ENCODE results near the gene PRSS1.
"Not testable (repeated sequence)": the region's sequence is repeated elsewhere in the genome, so short reads cannot be mapped to it uniquely, and the experiment has no call there.

The PRSS1 gene

DNA sequence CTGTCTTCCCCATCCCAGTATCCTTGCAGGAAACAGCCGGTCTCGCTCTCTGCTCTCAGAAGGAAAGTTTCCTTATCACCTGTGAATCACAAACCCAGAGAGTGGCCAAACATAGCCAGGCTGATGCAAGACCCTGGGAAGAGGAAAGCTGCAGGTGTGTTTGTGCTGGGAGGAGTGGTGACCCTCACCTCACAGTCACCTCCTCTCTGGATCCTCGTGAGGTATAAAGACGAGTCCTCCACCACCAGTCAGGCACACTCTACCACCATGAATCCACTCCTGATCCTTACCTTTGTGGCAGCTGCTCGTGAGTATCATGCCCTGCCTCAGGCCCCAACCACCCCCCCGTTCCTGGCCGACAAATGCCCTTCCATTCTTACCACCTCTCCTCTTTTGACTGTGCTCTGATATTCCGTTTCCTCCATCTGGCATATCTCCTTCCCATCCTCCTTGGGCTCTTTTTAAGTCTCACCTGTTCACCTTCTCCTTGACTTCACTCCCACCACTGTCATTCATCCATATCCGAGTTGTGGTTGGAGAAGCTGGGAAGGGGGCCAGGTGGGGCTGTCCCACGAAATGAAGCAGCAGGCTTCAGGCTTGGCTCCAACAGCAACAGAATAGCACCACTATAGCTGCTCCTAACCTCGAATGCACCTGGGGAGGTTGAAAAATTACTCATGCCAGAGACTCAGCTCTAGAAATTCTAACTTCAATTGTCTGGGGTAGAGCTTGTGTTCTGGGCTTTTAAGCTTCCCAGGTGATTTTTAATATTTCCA, at the start of gene PRSS1:
PRSS1 (plus strand) TSS at position 255 of the 776 bp plus-strand sequence; CDS start at position 268, 13 bp downstream.
- no peak within 1 kb of the TSS for H3K4me3 ChIP-seq
- in situ Hi-C loops (cut with MboI; ENCODE audit: low sequenced_read_pairs) = no loop called here
- no peak for DNase-seq (ENCODE audit: low spot score in 2 of 2)
- no peaks in the 10 kb centered on the region for H3K4me1 ChIP-seq
- H3K9me3 ChIP-seq = no peaks in the 10 kb centered on the region
- H3K27me3 ChIP-seq (ENCODE audit: low read depth) = no peaks in the 10 kb centered on the region
- H3K36me3 ChIP-seq (replicated peaks) = no peaks in the 10 kb centered on the region

DNA sequence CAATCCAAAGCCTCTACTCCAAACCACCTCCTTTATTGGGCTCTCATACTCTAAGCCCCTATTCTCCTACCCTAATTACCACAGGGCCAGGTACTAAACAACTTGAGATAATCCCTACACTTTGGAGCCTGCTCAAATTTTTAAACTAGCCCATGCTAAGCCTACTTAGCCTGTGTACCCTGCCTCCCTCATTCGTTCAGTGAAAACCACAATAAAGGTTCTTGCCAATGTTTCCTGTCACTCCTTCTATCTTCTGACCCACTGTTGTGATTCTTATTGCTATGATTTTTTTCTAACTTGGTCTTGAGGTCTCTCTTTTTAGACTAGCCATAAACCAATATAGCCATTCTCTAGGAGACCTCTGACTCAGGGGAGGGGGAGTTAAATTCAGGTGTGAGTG, 48.3 kb upstream of the PRSS1 start:
- peaks cover 52% of the 10 kb centered on the region for H3K4me1 ChIP-seq
- H3K9me3 ChIP-seq; H3K4me3 ChIP-seq; H3K36me3 ChIP-seq (replicated peaks); H3K27me3 ChIP-seq (ENCODE audit: low read depth); in situ Hi-C loops (cut with MboI; ENCODE audit: low sequenced_read_pairs): not testable (repeated sequence)
- DNase-seq (ENCODE audit: low spot score in 2 of 2) = peak in 1 of 2 experiments; percentile 38

DNA sequence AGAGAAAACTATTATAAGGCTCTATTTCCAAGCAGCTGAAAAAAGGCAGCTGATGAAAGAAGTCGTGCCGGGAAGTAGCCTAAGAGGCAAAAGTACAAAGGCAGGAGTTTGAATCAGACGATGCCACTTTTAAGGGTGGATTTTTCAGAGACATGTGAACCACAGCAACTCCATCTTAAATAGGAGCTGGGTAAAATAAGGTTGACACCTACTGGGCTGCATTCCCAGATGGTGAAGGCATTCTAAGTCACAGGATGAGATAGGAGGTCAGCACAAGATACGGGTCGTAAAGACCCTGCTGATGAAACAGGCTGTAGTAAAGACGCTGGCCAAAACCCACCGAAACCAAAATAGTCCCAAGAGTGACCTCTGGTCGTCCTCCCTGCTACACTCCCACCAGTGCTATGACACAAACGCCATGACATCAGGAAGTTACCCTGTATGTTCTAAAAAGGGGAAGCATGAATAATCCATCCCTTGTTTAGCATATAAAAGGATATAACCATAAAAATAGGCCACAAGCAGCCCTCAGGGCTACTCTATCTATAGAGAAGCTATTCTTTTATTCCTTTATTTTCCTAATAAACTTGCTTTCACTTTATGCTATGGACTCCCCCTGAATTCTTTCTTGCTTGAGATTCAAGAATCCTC, 45.5 kb upstream of the PRSS1 start:
- in situ Hi-C loops (cut with MboI; ENCODE audit: low sequenced_read_pairs) = no loop called here
- 0 out of 2 replicates have a peak, but pooled peaks cover 2% of the 10 kb centered on the region for H3K9me3 ChIP-seq
- no peak overlapping the region for H3K4me3 ChIP-seq
- DNase-seq (ENCODE audit: low spot score in 2 of 2) = peak; percentile 70 to 92
- peaks cover 40% of the 10 kb centered on the region for H3K4me1 ChIP-seq
- H3K27me3 ChIP-seq (ENCODE audit: low read depth) = no peaks in the 10 kb centered on the region
- no peaks in the 10 kb centered on the region for H3K36me3 ChIP-seq (replicated peaks)

DNA sequence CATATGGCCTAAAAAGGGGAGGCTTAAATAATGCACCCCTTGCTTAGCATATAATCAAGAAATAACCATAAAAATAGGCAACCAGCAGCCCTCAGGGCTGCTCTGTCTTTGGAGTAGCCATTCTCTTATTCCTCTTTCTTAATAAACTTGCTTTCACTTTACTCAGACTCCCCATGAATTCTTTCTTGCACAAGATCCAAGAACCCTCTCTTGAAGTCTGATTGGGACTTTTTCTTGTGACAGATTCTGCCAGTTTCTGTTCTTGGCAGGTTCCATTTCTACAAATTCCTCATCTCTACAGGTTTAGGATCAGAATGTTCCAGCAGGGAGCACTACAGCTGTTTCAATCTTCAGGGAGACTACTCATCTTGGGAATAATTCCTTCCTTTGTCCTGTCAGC, 40.5 kb upstream of the PRSS1 start:
- H3K4me3 ChIP-seq; H3K36me3 ChIP-seq (replicated peaks); DNase-seq (ENCODE audit: low spot score in 2 of 2); H3K9me3 ChIP-seq; in situ Hi-C loops (cut with MboI; ENCODE audit: low sequenced_read_pairs); H3K27me3 ChIP-seq (ENCODE audit: low read depth): not testable (repeated sequence)
- peaks cover 45% of the 10 kb centered on the region for H3K4me1 ChIP-seq

DNA sequence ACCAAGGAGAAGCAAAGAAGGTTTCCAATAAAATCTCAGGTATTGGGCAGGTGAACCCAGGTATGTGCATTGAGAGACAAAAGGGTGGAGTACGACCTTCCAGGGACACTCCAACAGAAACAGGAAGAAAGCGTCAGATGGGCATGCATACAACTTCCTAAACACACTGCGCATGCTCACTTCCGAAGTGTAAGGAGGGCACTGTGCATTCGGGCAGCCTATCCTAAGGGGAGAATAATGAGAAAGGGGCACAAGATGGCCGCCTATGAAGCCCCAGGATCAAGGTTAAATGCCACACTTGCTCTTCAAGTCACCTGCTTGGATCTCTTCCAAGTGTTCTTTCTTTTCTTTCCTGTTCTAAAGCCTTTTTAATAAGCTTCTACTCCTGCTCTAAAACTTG, 39.4 kb upstream of the PRSS1 start:
- in situ Hi-C loops (cut with MboI; ENCODE audit: low sequenced_read_pairs) = no loop called here
- Histone ChIP-seq H3K27me3 (ENCODE audit: low read depth) (no peaks in the 10 kb centered on the region), H3K4me3 (no peak overlapping the region), H3K4me1 (peaks cover 36% of the 10 kb centered on the region), H3K36me3 (replicated peaks) (no peaks in the 10 kb centered on the region), H3K9me3 (peaks cover 3% of the 10 kb centered on the region; the same call in 1 of the 2 replicates)
- no peak for DNase-seq (ENCODE audit: low spot score in 2 of 2)

DNA sequence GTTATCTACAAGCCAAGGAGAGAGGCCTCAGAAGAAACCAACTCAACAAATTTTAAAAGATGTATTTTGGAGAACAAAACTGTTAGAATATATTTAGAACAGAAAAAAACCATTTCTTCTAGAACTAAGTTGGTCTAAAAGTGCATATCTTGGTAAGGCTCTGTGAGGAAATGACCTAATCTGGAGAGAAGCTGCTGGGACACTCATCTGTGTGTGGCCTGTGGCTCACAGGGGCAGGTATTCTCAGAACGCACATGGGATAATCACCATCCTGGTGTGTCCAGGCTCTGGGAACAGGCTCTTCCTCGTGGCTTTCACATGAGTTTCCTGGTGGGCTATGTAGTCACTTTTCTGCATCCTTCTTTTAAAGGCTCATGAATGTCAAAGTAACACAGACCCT, 38.1 kb upstream of the PRSS1 start:
- in situ Hi-C loops (cut with MboI; ENCODE audit: low sequenced_read_pairs) = no loop called here

DNA sequence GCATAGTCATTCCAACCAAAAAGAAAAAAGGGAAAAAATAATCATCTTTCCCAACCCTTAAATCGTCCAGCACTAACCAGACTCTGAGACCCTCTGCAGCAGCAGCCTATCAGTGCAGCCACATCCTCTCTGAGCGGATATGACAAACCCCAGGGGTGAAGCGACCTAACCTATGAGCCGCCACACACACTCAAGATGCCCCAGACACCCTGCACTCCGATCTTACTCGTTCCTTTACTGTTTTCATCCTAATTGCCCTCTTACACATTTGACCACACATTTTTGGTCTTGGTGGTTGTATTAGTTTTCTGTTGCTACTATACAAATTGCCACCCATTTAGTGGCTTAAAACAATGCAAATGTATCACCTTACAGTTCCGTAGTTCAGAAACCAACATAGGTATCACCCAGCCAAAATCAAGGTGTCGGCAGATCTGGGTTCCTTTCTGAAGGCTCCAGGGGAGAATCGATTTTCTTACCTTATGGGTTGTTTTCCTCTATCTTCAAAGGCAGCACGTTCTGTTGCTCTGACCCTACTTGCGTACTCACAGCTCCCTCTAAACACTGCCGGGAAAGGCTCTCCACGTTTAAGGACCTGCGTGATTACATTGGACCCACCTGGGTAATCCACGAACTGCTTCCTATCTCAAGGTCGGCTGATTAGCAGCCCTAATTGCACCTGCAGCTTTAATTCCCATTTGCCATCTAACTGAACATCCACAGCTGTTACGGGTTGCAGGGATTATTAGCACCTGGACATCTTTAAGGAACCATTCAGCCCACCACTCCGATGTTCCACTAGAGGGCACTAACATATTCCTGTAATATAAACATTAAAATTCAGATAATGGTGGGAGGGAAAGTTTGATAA, 37.3 kb upstream of the PRSS1 start:
- Histone ChIP-seq H3K9me3 (peaks cover 3% of the 10 kb centered on the region; the same call in 1 of the 2 replicates), H3K36me3 (replicated peaks) (no peaks in the 10 kb centered on the region), H3K4me1 (peaks cover 17% of the 10 kb centered on the region), H3K27me3 (ENCODE audit: low read depth) (no peaks in the 10 kb centered on the region), H3K4me3 (no peak overlapping the region)
- in situ Hi-C loops (cut with MboI; ENCODE audit: low sequenced_read_pairs) = no loop called here
- DNase-seq (ENCODE audit: low spot score in 2 of 2) = peak in 1 of 2 experiments; percentile 35

More for the DNA sequence above, 38.1 kb upstream of the PRSS1 start:
- Histone ChIP-seq H3K9me3 (peaks cover 3% of the 10 kb centered on the region; the same call in 1 of the 2 replicates), H3K36me3 (replicated peaks) (no peaks in the 10 kb centered on the region), H3K4me1 (peaks cover 25% of the 10 kb centered on the region), H3K4me3 (no peak overlapping the region), H3K27me3 (ENCODE audit: low read depth) (no peaks in the 10 kb centered on the region)
- no peak for DNase-seq (ENCODE audit: low spot score in 2 of 2)

DNA sequence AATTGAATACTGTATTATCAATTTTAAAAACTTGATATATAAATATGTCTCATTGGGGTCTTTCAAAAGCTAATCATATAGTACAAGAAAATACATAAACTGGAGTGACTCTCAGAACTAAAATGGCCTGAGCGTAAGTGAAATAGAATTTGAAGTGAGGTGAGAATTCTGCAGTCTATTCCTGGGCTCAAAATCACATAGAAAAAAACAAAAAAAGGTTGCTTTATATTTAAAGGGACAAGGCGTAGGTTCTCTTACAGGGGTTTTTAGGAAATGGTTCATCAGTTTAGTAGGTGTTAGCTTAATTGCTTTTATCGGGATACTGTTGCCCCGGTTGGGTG, 36.7 kb upstream of the PRSS1 start:
- peaks cover 15% of the 10 kb centered on the region for H3K4me1 ChIP-seq
- H3K27me3 ChIP-seq (ENCODE audit: low read depth) = no peaks in the 10 kb centered on the region
- in situ Hi-C loops (cut with MboI; ENCODE audit: low sequenced_read_pairs) = no loop called here

DNA sequence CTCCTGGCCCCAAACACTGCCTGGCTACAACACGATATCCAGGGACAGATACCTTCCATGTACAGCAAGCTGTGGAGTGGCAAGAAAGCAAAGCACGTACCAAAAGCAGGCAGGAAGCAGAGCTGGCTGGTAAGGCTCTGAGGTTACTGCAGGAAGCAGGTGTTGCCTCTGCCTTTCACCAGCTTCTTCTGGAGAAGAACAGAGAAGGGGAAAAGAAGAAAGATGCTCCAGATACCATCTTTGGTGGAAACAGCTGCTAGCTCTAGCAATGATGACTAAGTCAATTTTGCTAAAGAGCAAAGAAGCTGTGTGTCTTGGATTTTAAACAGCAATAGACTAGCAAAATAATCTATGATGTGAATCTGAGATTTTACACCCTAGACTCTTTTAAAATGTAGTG, 34.9 kb upstream of the PRSS1 start:
- Histone ChIP-seq H3K36me3 (replicated peaks) (no peaks in the 10 kb centered on the region), H3K4me1 (peaks cover 15% of the 10 kb centered on the region), H3K27me3 (ENCODE audit: low read depth) (no peaks in the 10 kb centered on the region), H3K9me3 (peaks cover 3% of the 10 kb centered on the region; the same call in 1 of the 2 replicates), H3K4me3 (no peak overlapping the region)
- no peak for DNase-seq (ENCODE audit: low spot score in 2 of 2)
- in situ Hi-C loops (cut with MboI; ENCODE audit: low sequenced_read_pairs) = no loop called here

More for the DNA sequence above, 36.7 kb upstream of the PRSS1 start:
- no peak for DNase-seq (ENCODE audit: low spot score in 2 of 2)
- Histone ChIP-seq H3K9me3 (peaks cover 3% of the 10 kb centered on the region; the same call in 1 of the 2 replicates), H3K36me3 (replicated peaks) (no peaks in the 10 kb centered on the region), H3K4me3 (no peak overlapping the region)

DNA sequence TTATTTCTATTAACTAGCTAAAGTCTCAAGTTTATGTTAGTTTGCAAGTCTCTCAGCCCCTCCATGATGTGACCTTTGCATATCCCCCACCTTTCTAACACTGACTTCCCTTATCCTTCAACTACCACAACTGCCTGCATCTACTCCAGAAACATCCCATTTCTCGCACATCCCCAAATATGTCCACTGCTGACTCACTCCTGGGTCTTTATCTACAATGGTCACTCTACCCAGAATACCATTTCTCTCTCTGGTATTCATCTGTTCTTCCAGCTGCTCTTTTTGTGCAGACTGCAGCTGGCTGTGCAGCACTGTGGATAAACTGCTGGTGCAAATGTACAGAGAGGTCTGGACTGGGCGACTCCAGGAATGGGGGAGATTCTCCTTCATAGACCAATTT, 32.7 kb upstream of the PRSS1 start:
- no peaks in the 10 kb centered on the region for H3K9me3 ChIP-seq
- H3K36me3 ChIP-seq (replicated peaks) = no peaks in the 10 kb centered on the region
- no peaks in the 10 kb centered on the region for H3K27me3 ChIP-seq (ENCODE audit: low read depth)
- no peak for DNase-seq (ENCODE audit: low spot score in 2 of 2)
- H3K4me1 ChIP-seq = no peaks in the 10 kb centered on the region
- H3K4me3 ChIP-seq = no peak overlapping the region
- in situ Hi-C loops (cut with MboI; ENCODE audit: low sequenced_read_pairs) = no loop called here

DNA sequence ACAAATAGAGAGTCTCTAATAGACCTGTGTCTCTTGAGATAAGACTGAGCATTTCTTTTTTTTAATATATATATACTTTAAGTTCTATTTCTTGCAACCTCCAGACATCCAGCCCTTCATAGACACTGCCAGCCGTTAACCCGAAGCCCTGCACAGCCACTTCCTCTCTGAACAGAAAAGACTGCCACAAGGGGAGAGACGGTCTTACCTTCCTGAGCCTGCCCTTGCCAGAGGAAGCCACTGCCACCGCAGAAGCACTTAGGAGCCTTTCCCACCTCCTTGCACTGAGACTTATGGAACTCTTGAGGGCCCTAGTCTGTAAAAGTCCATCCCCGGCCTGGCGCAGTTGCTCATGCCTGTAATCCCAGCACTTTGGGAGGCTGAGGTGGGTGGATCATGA, 31.8 kb upstream of the PRSS1 start:
- Histone ChIP-seq H3K36me3 (replicated peaks) (no peaks in the 10 kb centered on the region), H3K4me3 (no peak overlapping the region), H3K4me1 (no peaks in the 10 kb centered on the region), H3K27me3 (ENCODE audit: low read depth) (no peaks in the 10 kb centered on the region), H3K9me3 (no peaks in the 10 kb centered on the region)
- in situ Hi-C loops (cut with MboI; ENCODE audit: low sequenced_read_pairs) = no loop called here
- no peak for DNase-seq (ENCODE audit: low spot score in 2 of 2)

DNA sequence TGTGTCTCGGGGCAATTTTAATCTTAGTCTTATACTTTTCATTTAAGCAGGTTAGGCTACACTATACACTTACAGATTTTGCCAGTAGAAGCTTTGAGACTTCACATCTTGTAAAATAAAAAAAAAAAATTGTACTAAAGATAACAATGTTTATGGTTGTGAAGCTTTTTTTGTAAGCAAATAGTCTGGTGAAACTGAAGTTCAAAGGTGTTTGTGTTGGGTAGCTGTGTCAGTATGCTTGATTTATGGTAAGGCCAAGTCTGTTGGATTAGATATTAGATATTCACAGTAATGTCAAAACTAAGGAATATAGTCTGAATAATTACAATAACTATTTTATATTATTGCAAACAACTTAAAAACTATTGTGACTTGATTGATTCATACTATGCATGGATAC, 31.0 kb upstream of the PRSS1 start:
- H3K36me3 ChIP-seq (replicated peaks) = no peaks in the 10 kb centered on the region
- no peak for DNase-seq (ENCODE audit: low spot score in 2 of 2)
- H3K4me3 ChIP-seq = no peak overlapping the region
- in situ Hi-C loops (cut with MboI; ENCODE audit: low sequenced_read_pairs) = no loop called here
- no peaks in the 10 kb centered on the region for H3K4me1 ChIP-seq
- H3K27me3 ChIP-seq (ENCODE audit: low read depth) = no peaks in the 10 kb centered on the region
- H3K9me3 ChIP-seq = no peaks in the 10 kb centered on the region

DNA sequence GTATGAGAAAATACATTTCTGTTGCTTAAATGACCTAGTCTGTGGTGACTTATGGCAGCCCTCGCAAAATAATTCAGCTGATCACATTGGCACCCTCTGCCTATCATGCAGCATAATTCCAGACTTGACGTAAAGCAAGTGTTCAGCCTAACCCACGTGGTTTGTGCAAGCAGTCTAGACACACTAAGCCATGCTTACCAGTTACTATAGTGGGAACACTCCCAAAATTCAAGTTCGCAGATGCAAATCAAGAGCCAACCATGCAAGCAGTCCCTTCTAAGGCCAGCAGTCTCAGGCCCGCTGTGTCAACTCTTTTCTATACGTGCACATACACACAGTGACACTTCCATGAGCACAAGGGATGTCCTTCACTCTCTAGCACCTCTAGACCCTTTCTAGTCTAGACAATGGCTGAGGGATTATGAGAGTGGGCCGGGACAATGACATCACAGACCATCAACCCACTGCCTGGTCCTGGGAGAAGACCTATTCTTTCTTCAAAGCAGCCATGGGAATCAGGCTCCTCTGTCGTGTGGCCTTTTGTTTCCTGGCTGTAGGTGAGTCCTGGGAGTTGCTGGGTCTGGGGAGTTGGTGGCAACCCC, 29.0 kb upstream of the PRSS1 start:
- Histone ChIP-seq H3K36me3 (replicated peaks) (no peaks in the 10 kb centered on the region), H3K4me1 (no peaks in the 10 kb centered on the region), H3K27me3 (ENCODE audit: low read depth) (no peaks in the 10 kb centered on the region), H3K9me3 (no peaks in the 10 kb centered on the region), H3K4me3 (no peak overlapping the region)
- in situ Hi-C loops (cut with MboI; ENCODE audit: low sequenced_read_pairs) = no loop called here
- no peak for DNase-seq (ENCODE audit: low spot score in 2 of 2)
